ENCODE data around the gene NDUFV3.

DNA sequence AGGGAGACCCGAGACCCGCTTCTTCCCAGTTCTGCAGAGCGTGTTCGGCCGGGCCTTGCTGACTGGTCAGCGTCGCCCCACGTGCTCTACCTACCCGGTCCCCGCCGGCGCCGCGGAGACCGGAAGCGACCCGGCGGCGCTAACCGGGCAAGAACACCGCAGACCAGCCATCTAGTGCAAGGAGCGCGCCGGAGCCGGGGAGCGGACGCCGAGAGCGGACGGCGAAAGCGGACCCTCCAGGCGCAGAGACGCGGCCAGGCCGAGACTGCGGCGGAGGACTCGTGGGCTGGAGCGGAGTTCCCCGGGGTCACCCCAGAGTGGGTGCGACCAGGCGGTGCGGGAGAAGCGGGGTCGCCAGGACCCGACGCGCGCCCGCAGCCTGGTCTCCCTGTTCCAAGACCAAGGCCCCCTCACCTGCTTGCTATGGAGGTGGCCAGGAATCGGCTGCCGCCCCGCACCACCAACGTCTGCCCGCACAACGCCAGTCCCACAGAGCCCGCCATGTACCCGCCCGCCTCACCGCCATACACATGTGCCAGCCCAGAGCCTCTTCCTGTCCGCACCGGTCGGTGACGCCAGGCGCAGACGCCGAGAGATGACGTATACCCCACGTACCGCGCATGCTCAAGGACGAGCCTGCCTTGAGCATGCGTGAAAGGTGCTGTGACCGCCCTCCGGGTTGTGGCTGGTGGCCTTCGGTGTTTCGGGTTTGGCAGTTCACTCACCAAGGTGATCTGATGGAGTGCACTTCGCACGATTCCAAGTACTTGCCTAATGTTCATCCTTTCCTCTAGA lies 13.9 kb upstream of the NDUFV3 start, which contains the start of gene WDR4:
- TF ChIP-seq, protein P1, sequence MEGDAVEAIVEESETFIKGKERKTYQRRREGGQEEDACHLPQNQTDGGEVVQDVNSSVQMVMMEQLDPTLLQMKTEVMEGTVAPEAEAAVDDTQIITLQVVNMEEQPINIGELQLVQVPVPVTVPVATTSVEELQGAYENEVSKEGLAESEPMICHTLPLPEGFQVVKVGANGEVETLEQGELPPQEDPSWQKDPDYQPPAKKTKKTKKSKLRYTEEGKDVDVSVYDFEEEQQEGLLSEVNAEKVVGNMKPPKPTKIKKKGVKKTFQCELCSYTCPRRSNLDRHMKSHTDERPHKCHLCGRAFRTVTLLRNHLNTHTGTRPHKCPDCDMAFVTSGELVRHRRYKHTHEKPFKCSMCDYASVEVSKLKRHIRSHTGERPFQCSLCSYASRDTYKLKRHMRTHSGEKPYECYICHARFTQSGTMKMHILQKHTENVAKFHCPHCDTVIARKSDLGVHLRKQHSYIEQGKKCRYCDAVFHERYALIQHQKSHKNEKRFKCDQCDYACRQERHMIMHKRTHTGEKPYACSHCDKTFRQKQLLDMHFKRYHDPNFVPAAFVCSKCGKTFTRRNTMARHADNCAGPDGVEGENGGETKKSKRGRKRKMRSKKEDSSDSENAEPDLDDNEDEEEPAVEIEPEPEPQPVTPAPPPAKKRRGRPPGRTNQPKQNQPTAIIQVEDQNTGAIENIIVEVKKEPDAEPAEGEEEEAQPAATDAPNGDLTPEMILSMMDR (IDR thresholded peaks at IDR 0.05), result peak in 1 of 3 donors; percentile 6
- TF ChIP-seq POLR2A (IDR thresholded peaks at IDR 0.05), result peak; percentile 83
- TF ChIP-seq EP300 (IDR thresholded peaks at IDR 0.05), result no peak

All from ovary (tissue), 3 donors.